Activated naive CD4-positive, alpha-beta T cell treated with Interleukin-2 at 50 U/mL for 16 hours (primary cell): ENCODE results near the gene TFF1.

Experiments
- DNase-seq: peaks from one replicate; pipeline ENCODE4 v3.0.0-alpha.2; 2020

The TFF1 gene

DNA sequence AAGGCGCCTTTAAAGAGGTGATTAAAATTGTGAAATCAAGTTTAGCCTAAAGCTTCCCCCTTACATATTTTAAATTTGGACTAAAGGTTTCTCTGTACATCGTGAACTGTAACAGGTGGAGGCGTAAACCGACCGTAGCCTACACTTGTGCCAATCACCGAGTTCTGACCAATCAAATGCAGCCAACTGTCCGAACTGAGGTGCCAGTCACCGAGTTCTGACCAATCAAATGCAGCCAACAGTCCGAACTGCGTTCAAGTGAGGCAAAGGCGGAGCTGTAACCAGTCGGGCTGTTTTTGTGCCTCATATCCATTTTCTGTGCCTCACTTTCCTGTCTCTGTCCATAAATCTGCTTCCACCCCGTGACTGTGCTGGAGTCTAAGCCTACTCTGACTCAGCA, 7.4 kb downstream of the TFF1 start:
- DNase-seq = no peak

DNA sequence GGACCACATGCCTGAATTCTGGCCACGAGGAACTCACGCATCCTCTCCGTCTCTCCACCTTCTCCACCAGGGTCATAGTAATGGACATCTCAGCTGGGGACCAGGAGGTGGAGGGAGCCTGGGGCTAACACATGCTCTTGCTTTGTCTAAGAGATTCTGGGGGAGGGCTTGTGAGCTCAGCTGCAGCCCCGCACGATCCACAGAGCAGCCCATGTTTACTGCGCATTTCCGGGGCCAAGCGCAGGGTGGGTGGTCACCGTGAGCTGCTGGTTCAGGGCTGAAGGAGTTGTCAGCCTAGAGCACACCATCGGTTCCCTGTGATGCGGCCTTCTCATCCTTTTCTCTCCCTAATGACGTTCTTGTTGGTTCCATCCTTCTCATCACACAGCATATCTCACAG, 8.1 kb downstream of the TFF1 start:
- DNase-seq = no peak

GRCh38 chr21:42357307-42357706, 9.0 kb downstream of the TFF1 start:
- DNase-seq = no peak

DNA sequence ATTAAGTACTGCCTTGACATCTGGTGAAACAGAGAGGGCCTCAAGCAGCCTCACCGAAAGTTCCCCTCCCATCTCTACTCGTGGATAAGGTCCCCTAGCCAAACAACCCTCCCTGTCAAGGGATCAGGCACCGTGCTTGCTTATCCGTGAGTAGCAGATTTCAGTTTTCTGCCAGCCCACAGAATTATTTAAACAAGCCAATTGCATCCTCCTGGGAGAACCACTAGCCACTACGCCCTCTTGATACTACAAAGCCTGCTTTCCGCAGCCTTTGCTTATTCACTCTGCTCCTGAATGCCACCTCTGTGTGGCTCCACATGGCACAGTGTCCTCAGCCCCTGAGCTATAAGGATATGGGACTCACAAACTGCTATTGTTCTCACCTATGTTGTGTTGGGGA, 9.7 kb downstream of the TFF1 start:
- DNase-seq = no peak

GRCh38 chr21:42356046-42356445, 10.3 kb downstream of the TFF1 start:
- no peak for DNase-seq

GRCh38 chr21:42353623-42354022, 12.7 kb downstream of the TFF1 start:
- no peak for DNase-seq

DNA sequence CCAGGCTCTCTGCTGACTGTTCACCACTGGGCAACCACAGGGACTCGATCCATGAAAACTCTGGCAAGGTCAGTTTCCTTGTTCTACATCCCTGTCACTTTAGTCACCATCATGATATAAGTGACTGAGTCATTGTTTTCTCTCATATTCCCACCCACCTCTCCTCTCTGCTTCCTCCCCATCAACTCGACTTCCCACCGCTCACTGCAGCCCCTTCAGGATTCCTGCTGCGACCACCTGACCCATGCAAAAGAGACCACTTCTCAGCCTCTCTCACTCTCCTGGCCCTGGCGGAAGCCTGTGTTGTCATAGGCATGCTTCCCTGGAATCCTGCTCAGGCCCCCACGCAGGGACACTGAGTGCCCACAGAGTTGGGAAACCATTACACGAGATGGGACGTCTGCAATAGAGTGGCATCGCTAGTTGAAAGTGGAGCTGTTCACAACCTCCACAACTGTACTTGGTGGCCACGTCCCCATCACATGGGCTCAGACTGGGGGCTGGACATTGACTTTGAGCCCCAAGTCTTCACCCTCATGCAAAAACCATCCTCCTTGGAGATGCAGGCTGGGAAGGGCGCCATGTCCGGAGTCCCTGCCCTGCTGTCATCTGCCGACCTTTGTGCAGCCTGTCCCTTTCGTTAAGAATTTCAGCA, 13.8 kb downstream of the TFF1 start:
- DNase-seq = no peak

DNA sequence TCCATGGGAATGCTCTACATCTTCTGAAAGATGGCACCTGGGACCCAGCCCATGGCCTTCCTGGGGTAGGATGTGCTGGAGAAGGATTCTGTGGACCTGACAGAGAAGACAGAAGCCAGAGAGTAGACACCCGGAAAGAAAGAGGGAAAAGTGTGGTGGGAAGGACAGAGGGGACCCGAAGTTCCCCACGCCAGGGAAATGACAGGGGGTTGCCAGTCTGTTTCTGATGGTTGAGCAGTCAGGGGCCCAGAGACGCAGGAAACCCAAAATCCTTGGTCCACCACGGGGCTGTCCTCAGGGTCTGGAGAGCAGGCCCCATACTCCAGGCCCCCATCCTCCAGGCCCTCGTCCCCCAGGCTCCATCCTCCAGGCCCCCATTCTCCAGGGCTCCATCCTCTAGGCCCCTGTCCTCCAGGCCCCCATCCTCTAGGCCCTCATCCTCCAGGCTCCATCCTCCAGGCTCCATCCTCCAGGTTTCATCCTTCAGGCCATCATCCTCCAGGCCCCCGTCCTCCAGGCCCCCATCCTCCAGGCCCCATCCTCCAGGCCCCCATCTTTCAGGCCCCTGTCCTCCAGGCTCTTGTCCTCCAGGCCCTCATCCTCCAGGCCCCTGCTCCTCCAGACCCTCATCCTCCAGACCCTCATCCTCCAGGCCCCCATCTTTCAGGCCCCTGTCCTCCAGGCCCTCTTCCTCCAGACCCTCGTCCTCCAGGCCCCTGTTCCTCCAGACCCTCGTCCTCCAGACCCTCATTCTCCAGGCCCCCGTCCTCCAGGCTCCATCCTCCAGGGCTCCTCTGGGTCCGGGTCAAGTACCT, 14.5 kb downstream of the TFF1 start:
- DNase-seq = no peak

DNA sequence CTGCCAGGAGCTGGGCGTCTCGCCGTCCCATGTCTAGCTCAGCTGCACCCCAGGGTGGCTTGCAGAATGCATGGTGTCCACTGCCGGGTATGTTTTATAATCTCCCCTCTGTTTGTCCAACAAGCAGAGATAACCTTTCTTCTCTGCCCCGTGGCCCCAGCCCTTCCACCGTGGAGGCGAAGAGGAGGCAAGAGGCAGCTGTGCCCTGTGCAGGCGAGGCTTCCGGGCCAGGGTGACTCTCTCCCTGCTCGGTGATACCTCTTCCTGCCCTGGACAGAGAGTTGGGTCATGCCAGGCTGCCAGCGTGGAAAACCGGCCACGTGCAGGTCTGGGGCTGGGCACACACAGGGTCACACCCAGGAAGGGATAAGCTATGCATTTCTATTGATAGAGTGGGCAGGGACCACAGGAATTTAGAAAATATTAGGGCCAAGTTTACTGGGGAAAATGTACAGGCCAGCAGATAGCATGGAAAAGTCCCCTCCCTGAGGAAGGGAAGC, 15.4 kb downstream of the TFF1 start, which contains the start of gene TFF2:
TSS of gene TFF2 (minus strand) at position 68 of the 500 bp plus-strand sequence. CDS start at position 31, 37 bp downstream.
- no peak for DNase-seq

DNA sequence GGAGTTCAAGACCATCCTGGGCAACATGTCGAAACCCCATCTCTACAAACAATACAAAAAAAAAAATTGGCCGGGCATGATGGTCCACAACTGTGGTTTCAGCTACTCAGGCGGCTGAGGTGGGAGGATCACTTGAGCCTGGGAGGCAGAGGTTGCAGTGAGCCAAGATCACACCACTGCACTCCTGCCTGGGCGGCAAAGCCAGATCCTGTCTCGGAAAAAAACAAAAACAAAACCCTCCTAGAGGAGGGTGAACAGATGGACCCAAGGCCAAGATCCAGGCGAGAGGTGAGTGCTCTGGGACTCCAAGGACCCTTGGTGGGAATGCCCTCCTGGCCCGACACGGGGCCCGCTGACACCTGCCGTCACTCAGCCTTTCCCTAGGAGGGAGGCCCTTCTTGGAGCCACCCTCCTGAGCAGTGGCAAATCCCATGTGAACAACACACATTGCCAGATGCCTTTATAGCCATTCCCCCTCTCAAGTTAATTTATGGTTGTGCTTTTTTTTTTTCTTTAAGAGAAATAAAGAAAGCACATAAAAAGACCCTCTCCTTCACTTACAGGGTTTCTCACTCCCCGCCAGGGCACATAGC, 15.9 kb downstream of the TFF1 start:
- DNase-seq = no peak

- DNase-seq = no peak
Observed at GRCh38 chr21:42349420-42350317, 16.7 kb downstream of the TFF1 start.

GRCh38 chr21:42348762-42349161, 17.6 kb downstream of the TFF1 start:
- DNase-seq = no peak

GRCh38 chr21:42347601-42348327, 18.6 kb downstream of the TFF1 start:
- no peak for DNase-seq

DNA sequence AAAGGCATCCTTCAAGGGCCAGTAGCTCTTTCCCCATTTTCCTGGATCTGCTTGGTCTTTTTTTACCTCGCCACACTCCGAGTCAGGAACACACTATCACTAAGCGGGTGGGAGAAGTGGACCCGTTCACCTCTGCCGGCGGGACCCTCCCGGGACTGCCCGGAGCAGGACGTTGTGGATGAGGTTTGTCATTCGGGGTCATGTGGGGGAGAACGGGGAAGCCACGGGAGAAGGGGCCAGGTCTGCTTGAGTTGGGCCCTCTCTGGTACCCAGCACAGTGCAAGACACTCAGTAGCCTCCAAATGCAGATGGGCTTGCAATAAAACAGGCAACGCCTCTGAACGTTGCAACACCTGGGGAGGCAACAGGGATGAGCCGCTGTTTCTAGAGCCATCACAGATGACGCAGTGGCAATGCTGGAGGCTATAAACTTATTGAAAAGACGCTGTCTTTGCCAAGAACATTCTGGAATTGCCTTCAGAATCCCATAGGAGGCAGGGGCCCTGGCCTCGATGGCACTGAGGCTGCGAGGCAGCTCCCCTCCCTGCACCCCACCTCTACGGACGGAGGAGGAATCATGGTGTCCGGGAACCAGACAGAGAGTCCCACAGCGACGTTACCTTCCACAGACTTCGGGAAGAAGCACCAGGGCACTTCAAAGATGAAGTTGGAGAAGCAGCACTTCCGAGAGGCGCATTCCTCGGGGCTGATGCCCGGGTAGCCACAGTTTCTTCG, 19.3 kb downstream of the TFF1 start:
- DNase-seq = no peak

- no peak for DNase-seq
Observed at GRCh38 chr21:42346441-42346840, 19.9 kb downstream of the TFF1 start.

DNA sequence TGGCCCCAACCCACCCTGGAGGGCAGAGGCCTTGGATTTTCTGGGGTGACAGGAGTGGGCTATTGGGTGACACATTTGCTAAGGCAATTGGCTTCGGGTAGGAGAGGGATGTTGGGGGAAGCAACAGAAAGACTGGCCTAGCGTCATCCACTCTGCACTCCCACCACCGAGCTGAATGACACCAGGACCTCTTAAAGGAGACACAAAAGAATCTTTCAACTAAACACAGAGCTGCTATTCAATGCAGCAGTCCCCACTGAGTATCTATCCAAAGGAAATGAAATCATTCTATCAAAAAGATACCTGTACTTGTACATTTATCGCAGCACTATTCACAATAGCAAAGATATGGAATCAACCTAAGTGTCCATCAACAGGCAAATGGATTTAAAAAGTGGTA, 21.7 kb downstream of the TFF1 start:
- no peak for DNase-seq

GRCh38 chr21:42343963-42344510, 22.3 kb downstream of the TFF1 start:
- DNase-seq = no peak

DNA sequence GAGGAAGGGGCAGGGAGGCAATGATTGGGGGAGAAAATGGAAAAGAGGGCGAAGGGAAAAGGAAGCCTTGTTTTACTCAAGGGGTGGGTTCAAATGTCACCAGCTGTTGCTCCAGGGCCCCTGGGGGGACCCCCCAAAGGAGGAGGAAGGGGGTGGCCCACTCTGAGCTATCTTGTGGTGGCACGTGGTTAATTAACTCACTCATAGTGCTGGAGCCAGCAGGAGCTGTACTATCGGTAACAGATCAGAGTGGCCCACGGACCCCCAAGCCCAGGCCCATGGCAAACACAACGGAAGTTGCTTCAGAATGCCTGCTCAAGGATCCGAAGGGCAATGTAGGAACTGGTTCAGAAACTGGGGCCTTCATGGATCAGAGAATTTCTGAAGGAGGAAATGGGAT, 22.8 kb downstream of the TFF1 start:
- no peak for DNase-seq

DNA sequence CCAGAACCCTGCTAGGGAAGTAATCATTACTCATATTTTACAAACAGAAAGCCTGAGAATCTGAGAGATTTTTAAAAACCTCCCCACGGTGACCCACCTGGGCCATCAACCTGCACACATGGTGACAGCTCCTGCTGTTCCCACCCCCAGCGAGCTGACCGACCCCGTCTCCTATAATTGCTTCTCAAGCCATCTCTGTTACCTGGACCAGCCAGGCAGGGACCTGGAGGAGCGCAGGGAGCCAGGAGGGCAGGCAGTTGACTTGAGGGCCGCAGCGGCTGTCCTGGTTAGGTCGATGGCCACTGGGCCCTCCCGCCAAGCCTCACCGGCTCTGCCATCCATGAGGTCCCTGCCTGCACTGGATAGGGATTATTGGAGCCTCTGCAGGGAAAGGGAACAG, 23.2 kb downstream of the TFF1 start:
- DNase-seq = no peak

DNA sequence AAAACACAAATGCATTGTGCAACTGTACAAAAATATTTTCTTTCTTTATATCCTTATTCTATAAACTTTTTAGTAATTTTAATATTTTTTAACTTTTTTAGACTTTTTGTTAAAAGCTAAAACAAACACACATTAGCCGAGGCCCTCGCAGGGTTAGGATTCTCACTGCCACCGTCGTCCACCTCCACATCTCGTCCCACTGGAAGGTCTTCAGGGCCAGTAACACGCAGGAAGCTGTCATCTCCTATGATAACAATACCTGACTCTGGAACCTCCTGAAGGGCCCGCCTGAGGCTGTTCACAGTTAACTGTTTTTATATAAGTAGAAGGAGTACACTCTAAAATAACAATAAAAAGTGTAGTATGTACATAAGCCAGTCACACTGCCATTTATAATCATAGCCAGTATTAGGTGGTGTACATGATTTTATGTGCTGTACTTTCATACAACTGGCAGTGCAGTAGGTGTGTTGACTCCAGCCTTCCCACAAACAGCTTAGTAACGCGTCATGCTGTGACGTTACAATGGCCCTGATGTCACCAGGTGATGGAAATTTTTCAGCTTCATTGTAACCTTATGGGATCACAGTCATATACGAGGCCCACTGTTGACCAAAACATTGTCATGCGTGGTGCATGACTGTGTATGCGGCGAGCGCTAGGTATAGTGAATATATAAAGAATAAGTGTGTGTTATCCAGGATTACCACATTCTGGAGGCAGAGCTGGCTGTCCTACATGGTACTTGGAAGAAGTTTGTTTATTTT, 24.4 kb downstream of the TFF1 start:
- DNase-seq = no peak
